A549 (cell line): ENCODE data around the gene DUSP2.

Experiments
- CTCF ChIP-seq: fragments of >200 bp; sonication (Bioruptor Twin); formaldehyde crosslinking; IDR thresholded peaks from 3 replicates; pipeline ENCODE4 v1.5.1; 2016
- HDAC2 ChIP-seq: fragments of 200-600 bp; sonication (generic); IDR thresholded peaks from 2 replicates; pipeline ENCODE4 v1.6.1; 2016
- KDM1A ChIP-seq: fragments of 200-600 bp; sonication (generic); IDR thresholded peaks from 2 replicates; pipeline ENCODE4 v1.6.1; 2016; ENCODE audit warnings: low read depth, mild to moderate bottlenecking
- MAFK ChIP-seq: fragments of 450-650 bp; IDR thresholded peaks from 2 replicates; pipeline ENCODE4 v1.6.1; 2014; ENCODE audit not compliant: partially characterized antibody
- POLR2A ChIP-seq: IDR thresholded peaks from 2 replicates; pipeline ENCODE4 v1.6.1; 2012; ENCODE audit warnings: mild to moderate bottlenecking, low read length
- POLR2AphosphoS2 ChIP-seq: conservative IDR thresholded peaks from 2 replicates; pipeline ENCODE4 v1.6.1; 2012; ENCODE audit warnings: low read length, improper control_type of control experiment, inconsistent platforms
- RFX5 ChIP-seq: fragments of 450-650 bp; IDR thresholded peaks from 2 replicates; pipeline ENCODE4 v1.7.1; 2014; ENCODE audit warnings: antibody characterized with exemption, mild to moderate bottlenecking, moderate library complexity
- SREBF2 ChIP-seq: fragments of 450-650 bp; IDR thresholded peaks from 2 replicates; pipeline ENCODE4 v1.6.1; 2014; ENCODE audit warnings: mild to moderate bottlenecking, moderate library complexity

- TF ChIP-seq RFX5 (no peak), CTCF (no peak), HDAC2 (no peak), SREBF2 (no peak), POLR2AphosphoS2 (no peak), KDM1A (no peak), POLR2A (no peak), MAFK (no peak)
Measured at GRCh38 chr2:96114903-96115581, 30.2 kb downstream of the DUSP2 start.
